Measurements from ENCODE around the gene TMEM202. TPM values are rescaled to one million over a fixed set of nuclear protein-coding genes. Genes with fewer than 3 reads are reported as not detected.

Gene TMEM202
- total and polyA plus RNA-seq, 2 of the 13 experiments (the other 11 are each of a cell fraction or from before 2014, with no cell fraction given): not detected

- peak in 1 of 2 experiments; percentile 98; a peak in 2 of 4 replicates for TF ChIP-seq KLF16 (CRISPR knock-in tag; IDR thresholded peaks at IDR 0.05)
- no peak for TF ChIP-seq CHD4 (IDR thresholded peaks at IDR 0.05; ENCODE audit: borderline replicate concordance, low read length)
- peak; percentile 95 for TF ChIP-seq ZNF891 (CRISPR knock-in tag; IDR thresholded peaks at IDR 0.05)
- peak; percentile 91 for TF ChIP-seq HOXD1 (CRISPR knock-in tag; IDR thresholded peaks at IDR 0.05)
- TF ChIP-seq ONECUT2 (CRISPR knock-in tag; IDR thresholded peaks at IDR 0.05): peak; percentile 54; the same call in 1 of the 2 replicates
- TF ChIP-seq ZNF460 (CRISPR knock-in tag; IDR thresholded peaks at IDR 0.05; ENCODE audit: borderline replicate concordance): peak; percentile 62; the same call in 1 of the 2 replicates
- TF ChIP-seq TEAD2 (CRISPR knock-in tag; IDR thresholded peaks at IDR 0.05): peak; percentile 77; the same call in 1 of the 2 replicates
- 0 out of 2 replicates have a peak, but pooled peaks have one; percentile 73 for TF ChIP-seq ZNF761 (CRISPR knock-in tag; conservative IDR thresholded peaks at IDR 0.05)
- TF ChIP-seq MLLT10 (CRISPR knock-in tag; IDR thresholded peaks at IDR 0.05): no peak
- TF ChIP-seq ZFP62 (CRISPR knock-in tag; IDR thresholded peaks at IDR 0.05): peak; percentile 42; the same call in 1 of the 2 replicates
- peak; percentile 67 for TF ChIP-seq GABPA (IDR thresholded peaks at IDR 0.05; ENCODE audit: low read depth, low read length)
- TF ChIP-seq GABPA (CRISPR knock-in tag; IDR thresholded peaks at IDR 0.05; ENCODE audit: low read depth): peak; percentile 91
- peak; percentile 99 for TF ChIP-seq YEATS2 (CRISPR knock-in tag; IDR thresholded peaks at IDR 0.05; ENCODE audit: borderline replicate concordance)
- no peak for TF ChIP-seq SNAPC2 (CRISPR knock-in tag; IDR thresholded peaks at IDR 0.05)
- no peak for TF ChIP-seq ZNF496 (CRISPR knock-in tag; IDR thresholded peaks at IDR 0.05; ENCODE audit: insufficient replicate concordance)
- TF ChIP-seq ZNF883 (CRISPR knock-in tag; IDR thresholded peaks at IDR 0.05; ENCODE audit: not compliant biosample characterization): peak; percentile 86
- no peak for TF ChIP-seq JUN (CRISPR knock-in tag; IDR thresholded peaks at IDR 0.05)
- peak; percentile 73; the same call in 1 of the 2 replicates for TF ChIP-seq ZNF609 (CRISPR knock-in tag; IDR thresholded peaks at IDR 0.05; ENCODE audit: borderline replicate concordance)
- peak; percentile 65; the same call in 1 of the 2 replicates for TF ChIP-seq WIZ (CRISPR knock-in tag; IDR thresholded peaks at IDR 0.05)
- peak; percentile 90 for TF ChIP-seq ZNF580 (CRISPR knock-in tag; IDR thresholded peaks at IDR 0.05; ENCODE audit: borderline replicate concordance, low read depth)
- TF ChIP-seq ZSCAN12 (CRISPR knock-in tag; IDR thresholded peaks at IDR 0.05): no peak
- TF ChIP-seq ZNF101 (CRISPR knock-in tag; IDR thresholded peaks at IDR 0.05; ENCODE audit: borderline replicate concordance, low read depth): peak; percentile 32; the same call in 1 of the 2 replicates
- peak; percentile 98 for TF ChIP-seq KMT2A (CRISPR knock-in tag; IDR thresholded peaks at IDR 0.05)
- TF ChIP-seq HCFC1 (IDR thresholded peaks at IDR 0.05; ENCODE audit: low read depth, low read length): peak; percentile 71
- TF ChIP-seq ZFYVE20 (CRISPR knock-in tag; IDR thresholded peaks at IDR 0.05; ENCODE audit: borderline replicate concordance, low read depth): no peak
- no peak for TF ChIP-seq PBX2 (CRISPR knock-in tag; IDR thresholded peaks at IDR 0.05)
These were observed 22.1 kb upstream of the TMEM202 start, which contains the start of gene HEXA (continued) for GRCh38 chr15:72375846-72376581.

Data from HepG2 (cell line).